IPS DF 6.9 (cell line): ENCODE data around the gene ZNF267.

Source experiments
- DNase-seq: peaks from one replicate; pipeline ENCODE4 v3.0.0-alpha.2; 2013; ENCODE audit warnings: low read depth, low spot score
- H3K27ac ChIP-seq: one replicate; pipeline ENCODE4 v1.5.1; 2013; ENCODE audit warnings: low read length, control low read depth
- H3K27me3 ChIP-seq: 2 replicates; pipeline ENCODE4 v1.6.1; 2013; ENCODE audit warnings: mild to moderate bottlenecking, low read length; ENCODE audit not compliant: control insufficient read depth, insufficient read depth
- H3K36me3 ChIP-seq: 2 replicates; pipeline ENCODE4 v1.6.1; 2013; ENCODE audit warnings: low read length; ENCODE audit not compliant: control insufficient read depth, insufficient read depth
- H3K4me1 ChIP-seq: 2 replicates; pipeline ENCODE4 v1.6.1; 2013; ENCODE audit warnings: low read length; ENCODE audit not compliant: control insufficient read depth, insufficient read depth
- H3K4me3 ChIP-seq: 2 replicates; pipeline ENCODE4 v1.5.1; 2013; ENCODE audit warnings: mild to moderate bottlenecking, low read length
- H3K9me3 ChIP-seq: 2 replicates; pipeline ENCODE4 v1.6.1; 2013; ENCODE audit warnings: low read length, inconsistent platforms; ENCODE audit not compliant: control insufficient read depth, insufficient read depth
- WGBS: extraction: QIAGEN DNeasy Blood & Tissue Kit; methylation state at CpG from one replicate; pipeline ENCODE4 v1.1.7; 2013; ENCODE audit warnings: mixed read lengths, missing lambda C conversion rate; ENCODE audit not compliant: insufficient read length, insufficient coverage; 5-methylcytosine and 5-hydroxymethylcytosine counted together

Gene ZNF267

DNA sequence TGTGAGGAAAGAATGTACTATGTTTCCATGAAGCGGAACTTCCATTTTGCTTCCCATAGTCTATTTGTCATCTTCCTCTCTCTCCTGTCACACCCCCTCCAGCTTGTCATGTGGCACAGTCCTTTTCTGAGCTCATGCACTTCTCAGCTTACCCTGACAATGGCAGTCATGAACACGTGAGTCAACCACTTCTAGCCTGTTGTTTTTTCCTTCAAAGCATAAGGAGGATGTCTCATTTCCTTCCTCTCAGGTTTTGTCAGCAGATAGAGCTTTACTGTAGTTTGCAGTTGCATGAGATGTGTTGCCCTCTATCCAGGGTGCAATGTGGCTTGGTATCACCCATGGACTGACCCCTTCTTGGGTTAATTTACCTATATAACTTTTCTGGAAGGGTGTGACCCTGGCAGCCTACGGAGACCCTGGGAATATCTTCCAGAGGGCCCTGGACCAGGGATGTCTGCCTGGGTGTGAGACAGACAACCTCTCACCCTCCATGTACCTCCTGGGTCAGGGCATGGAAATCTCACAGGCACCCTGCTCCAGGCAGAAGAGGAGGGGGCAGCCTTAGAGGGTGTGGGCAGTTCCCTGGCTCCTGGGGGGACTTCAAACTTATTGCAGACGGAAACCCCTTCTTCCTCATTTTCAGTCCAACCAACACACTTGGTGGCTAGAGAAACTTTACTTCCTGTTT is 4.0 kb upstream of the ZNF267 start:
- Histone ChIP-seq H3K9me3 (no peaks in the 10 kb centered on the region), H3K4me3 (no peak overlapping the region), H3K27me3 (no peaks in the 10 kb centered on the region), H3K4me1 (no peaks in the 10 kb centered on the region), H3K27ac (no peak overlapping the region), H3K36me3 (no peaks in the 10 kb centered on the region)
- no peak for DNase-seq
- no CpG with 5 or more reads among the region's 4 CpGs for WGBS

DNA sequence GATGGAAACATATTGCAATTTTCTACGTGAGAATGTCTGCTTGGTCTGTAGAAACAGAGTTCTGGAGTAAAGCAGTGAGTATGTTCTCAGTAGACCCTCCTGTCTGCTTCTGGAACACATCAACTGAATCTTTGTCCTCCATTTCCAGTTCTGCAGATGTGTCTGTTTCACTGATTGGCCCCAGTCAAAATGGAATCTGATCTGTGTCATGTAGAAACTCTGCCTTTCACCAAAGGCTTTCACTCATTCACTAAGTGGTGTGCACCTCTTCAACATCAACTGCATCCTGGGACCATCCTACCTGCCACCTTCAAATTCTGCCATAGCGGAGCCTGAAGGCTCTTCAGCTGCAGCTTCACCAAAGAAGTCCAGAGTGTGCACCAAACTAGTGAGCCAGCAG is 2.8 kb upstream of the ZNF267 start:
- Histone ChIP-seq H3K4me3 (no peak overlapping the region), H3K4me1 (no peaks in the 10 kb centered on the region), H3K27me3 (no peaks in the 10 kb centered on the region), H3K36me3 (no peaks in the 10 kb centered on the region), H3K27ac (no peak overlapping the region), H3K9me3 (no peaks in the 10 kb centered on the region)
- no CpG with 5 or more reads among the region's 2 CpGs for WGBS
- no peak for DNase-seq

DNA sequence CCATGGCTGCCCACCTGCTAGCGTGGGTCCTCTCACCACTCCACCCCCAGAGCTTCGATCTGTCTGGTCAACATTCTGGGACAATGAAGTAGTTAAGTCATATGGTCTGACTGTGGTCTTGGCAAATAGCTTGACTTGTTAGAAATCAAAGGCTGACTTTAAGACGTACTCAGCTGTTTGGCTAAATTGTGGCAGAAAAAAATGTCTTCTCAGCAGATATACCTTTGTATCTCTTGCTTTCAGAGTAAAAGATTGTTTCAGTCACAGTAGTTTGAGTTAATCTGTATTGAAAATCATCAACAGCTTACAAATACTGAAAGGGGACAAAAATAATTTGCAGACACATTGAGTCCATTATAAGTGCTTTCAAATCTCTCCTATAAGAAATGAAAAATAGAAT is 2.1 kb upstream of the ZNF267 start:
- no peaks in the 10 kb centered on the region for H3K4me1 ChIP-seq
- H3K36me3 ChIP-seq, result no peaks in the 10 kb centered on the region
- no CpG with 5 or more reads among the region's 3 CpGs for WGBS
- H3K27me3 ChIP-seq, result no peaks in the 10 kb centered on the region
- H3K4me3 ChIP-seq, result no peak overlapping the region
- DNase-seq, result no peak
- no peak overlapping the region for H3K27ac ChIP-seq
- no peaks in the 10 kb centered on the region for H3K9me3 ChIP-seq

DNA sequence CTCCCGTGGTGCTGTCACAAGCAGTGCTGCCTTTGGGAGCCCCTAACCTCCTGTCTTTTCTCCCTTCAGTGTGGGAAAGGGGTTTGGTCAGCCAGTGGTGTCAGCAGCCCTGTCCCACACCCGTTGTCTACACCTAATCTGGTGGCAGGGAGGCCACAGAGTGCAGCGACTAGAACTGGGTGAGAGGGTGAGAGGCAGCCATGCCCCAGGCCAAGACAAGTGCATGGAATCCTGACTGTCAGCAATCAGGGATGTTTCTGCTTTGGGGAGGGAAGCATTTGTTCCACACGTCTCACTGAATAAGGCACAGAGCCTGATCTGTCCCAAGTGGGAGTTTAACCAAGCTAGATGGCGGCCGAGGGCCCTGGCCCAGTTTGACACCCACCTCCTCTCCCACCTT is 1.4 kb upstream of the ZNF267 start:
- H3K27ac ChIP-seq, result no peak overlapping the region
- no peak overlapping the region for H3K4me3 ChIP-seq
- no CpG with 5 or more reads among the region's 6 CpGs for WGBS
- no peaks in the 10 kb centered on the region for H3K36me3 ChIP-seq
- no peaks in the 10 kb centered on the region for H3K27me3 ChIP-seq
- DNase-seq, result no peak
- no peaks in the 10 kb centered on the region for H3K4me1 ChIP-seq
- no peaks in the 10 kb centered on the region for H3K9me3 ChIP-seq

DNA sequence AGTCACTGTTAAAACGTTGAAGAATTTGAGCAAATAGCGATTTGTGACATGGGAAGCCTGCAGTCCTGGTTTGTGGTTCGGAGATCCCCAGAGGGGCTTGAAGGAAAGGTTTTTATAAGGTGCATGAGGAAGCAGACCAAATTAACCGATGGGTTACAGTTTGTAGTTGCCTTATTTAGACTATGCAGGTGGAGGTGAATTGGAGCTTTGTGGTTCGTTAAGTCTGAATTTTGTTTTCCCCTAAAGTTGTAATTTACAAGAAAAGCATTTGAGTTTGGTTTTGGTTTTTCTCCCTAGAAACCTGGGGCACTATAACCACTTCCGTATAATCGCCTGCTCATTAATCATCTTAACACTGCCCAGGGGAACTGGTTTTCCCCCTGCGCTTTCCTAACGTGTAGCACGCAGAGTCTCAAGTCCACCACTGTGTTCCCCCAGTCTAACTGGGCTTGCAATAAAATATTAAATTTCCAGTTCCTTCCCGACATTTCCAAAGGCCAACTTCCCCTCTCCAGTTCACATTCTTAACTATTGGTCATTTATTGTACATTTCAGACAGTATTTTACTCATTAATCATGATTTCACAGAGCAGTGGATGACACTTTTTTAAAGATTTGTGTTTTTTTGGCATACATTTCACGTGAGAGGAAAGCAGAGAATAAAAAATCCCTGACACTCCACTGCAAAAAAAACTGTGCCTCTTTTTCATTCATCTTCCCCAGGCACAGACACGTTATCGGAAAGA is 932 bp downstream of the ZNF267 start:
- no CpG with 5 or more reads among the region's 14 CpGs for WGBS
- H3K4me3 ChIP-seq, result peak overlapping the region; percentile 66
- no peaks in the 10 kb centered on the region for H3K27me3 ChIP-seq
- H3K4me1 ChIP-seq, result no peaks in the 10 kb centered on the region
- peaks cover 2% of the 10 kb centered on the region; the same call in 1 of the 2 replicates for H3K36me3 ChIP-seq
- no peak overlapping the region for H3K27ac ChIP-seq
- H3K9me3 ChIP-seq, result no peaks in the 10 kb centered on the region
- no peak for DNase-seq

DNA sequence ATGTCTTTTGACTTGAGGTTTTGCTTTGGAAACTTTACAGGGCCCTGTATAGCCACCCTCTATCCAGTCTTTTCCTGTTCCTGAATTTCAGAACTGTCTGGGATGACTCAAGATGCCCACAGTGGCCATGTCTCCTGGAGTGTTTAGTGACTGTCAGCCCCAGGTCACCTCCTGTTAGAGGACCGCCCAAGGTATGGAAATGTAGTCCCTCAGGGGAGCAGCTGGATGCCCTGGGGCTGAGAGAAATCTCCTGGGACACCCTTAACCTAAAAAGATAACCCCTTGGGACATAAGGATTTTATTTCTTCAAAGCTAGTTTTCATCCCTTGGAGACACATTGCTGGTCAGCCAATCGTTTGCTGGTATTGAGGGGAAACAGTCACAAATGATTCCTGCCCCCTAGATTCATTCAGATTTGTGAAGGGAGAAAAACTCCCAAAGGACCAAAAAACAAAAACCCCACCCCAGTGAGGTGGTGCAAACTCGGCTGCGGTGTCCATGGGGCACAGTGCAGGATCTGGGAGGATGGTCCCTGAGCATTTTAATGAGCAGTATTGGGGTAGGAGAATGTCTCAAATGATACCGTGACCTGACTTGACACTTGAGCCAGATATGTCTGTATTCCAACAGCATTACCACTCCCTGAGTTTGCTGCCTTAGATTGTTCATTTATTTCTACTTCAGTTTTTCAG is 1.7 kb downstream of the ZNF267 start:
- no peaks in the 10 kb centered on the region for H3K9me3 ChIP-seq
- H3K27me3 ChIP-seq, result no peaks in the 10 kb centered on the region
- H3K4me3 ChIP-seq, result no peak overlapping the region
- no CpG with 5 or more reads among the region's 5 CpGs for whole genome bisulfite sequencing
- H3K36me3 ChIP-seq, result peaks cover 2% of the 10 kb centered on the region; the same call in 1 of the 2 replicates
- H3K4me1 ChIP-seq, result no peaks in the 10 kb centered on the region
- DNase-seq, result no peak
- H3K27ac ChIP-seq, result no peak overlapping the region

DNA sequence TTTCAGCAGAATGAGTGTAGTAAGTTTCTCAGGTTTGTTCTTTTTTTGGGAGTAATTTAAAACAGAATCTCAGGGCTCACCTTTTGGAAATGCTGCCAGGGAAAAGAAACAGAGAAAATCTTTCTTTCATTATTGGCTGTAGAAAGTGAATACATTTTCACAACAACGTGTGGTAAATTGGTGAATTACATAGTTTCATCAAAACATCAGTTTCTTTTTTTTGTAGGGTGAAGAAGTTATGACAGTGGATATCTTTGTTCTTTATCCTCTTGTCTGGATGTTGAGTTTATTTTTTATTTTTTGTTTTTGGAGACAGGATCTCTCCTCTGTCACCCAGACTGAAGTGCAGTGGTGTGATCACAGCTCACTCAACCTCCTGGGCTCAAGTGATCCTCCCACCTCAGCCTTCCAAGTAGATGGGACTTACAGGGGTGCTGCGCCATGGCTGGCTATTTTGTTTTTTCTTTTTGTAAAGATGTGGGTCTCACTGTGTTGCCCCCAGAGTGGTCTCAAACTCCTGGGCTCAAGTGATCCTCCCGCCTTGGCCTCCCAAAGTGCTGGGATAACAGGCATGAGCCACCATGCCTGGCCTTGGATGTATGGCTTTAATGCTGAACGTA is 2.4 kb downstream of the ZNF267 start:
- peaks cover 2% of the 10 kb centered on the region; the same call in 1 of the 2 replicates for H3K36me3 ChIP-seq
- no peak for DNase-seq
- no peak overlapping the region for H3K27ac ChIP-seq
- no peaks in the 10 kb centered on the region for H3K9me3 ChIP-seq
- no peak overlapping the region for H3K4me3 ChIP-seq
- H3K27me3 ChIP-seq, result no peaks in the 10 kb centered on the region
- no peaks in the 10 kb centered on the region for H3K4me1 ChIP-seq
- no CpG with 5 or more reads among the region's 4 CpGs for WGBS

DNA sequence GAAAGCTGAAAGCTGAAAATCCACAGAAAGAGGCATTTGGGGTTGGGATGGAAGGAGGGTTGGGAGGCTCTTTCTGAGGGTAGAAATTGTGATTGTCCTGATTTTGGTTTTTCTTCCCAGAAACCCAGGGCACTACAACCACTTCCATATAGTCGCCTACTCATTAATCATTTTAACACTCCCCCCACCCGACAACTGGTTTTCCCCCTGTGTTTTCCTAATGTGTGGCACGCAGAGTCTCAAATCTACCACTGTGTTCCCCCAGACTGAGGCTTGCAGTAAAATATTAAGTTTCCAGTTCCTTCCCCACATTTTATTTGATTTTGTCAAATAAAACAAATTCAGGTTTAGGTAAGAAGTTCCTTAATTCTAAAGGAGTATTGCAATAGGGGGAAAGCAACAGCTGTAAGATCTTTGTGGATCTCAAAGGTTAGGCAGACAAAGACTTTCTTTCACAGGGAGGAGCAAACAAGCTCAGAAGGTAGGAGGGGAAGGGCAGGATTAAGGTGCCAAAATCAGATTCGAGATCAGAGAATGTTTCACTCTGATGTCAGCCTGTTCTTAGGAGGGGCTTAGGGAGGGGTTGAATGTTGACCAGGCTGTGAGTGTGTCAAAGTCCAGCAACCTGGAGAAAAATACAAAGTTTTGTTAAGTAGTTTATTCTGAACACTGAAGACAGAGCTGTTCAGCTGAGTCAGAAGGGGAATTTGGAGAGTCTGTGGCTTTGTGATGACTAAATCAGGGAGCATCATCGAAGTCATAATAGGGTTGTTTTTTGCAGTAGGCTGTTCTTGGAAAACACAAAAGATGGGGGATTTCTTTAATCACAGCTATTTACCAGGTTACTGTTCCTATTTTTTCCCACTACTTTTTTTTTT is 3.6 kb downstream of the ZNF267 start:
- no peaks in the 10 kb centered on the region for H3K9me3 ChIP-seq
- H3K27ac ChIP-seq, result no peak overlapping the region

DNA sequence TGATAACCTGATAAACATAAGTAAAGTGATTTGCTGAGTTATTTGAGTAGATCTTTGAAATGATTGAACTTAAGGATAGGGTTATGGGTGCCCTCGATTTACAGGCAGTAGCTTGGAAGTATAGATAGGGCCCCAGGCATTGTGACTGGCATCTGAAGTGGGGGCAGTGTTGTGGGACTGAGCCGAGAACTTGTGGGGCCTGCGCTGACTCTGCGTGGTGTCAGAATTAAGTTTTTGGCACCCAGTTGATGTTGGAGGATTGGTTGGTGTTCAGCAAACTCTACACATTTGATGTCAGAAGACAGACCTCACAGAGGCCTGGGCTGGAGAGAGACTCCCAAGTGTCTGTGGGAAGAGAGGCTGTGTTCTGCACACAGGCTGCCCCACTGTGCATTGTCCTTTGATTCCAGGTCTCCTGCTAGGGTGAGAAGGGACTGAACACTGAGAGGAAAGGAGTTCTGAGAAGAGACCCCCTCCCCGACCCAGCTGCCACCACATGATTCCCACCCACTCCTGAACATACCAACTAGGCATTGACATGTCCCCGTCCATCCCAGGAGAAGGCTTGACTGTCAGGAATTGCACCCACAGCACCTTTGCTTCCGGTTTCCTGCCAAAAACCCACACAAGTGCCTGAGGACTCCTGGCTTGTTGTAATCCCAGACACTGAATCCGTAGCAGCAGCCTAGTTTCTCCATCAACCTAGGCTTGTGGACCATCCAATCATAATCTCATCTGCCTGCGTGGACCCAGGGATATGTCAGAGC is 4.5 kb downstream of the ZNF267 start:
- Histone ChIP-seq H3K4me1 (no peaks in the 10 kb centered on the region), H3K36me3 (peaks cover 2% of the 10 kb centered on the region; the same call in 1 of the 2 replicates)

More for the DNA sequence above, 3.6 kb downstream of the ZNF267 start:
- DNase-seq, result no peak
- no peaks in the 10 kb centered on the region for H3K27me3 ChIP-seq
- no CpG with 5 or more reads among the region's 5 CpGs for whole genome bisulfite sequencing
- H3K36me3 ChIP-seq, result peaks cover 2% of the 10 kb centered on the region; the same call in 1 of the 2 replicates
- no peak overlapping the region for H3K4me3 ChIP-seq
- H3K4me1 ChIP-seq, result no peaks in the 10 kb centered on the region

More for the DNA sequence above, 4.5 kb downstream of the ZNF267 start:
- Histone ChIP-seq H3K4me3 (no peak overlapping the region), H3K27ac (no peak overlapping the region), H3K27me3 (no peaks in the 10 kb centered on the region), H3K9me3 (no peaks in the 10 kb centered on the region)
- DNase-seq, result no peak
- no CpG with 5 or more reads among the region's 9 CpGs for WGBS
